OCI-LY7 (cell line): ENCODE data around the gene ACOT8. TPM values are rescaled to one million over a fixed set of nuclear protein-coding genes. Genes with fewer than 3 reads are reported as not detected.
A peak's percentile ranks its signal among the peaks of the same experiment; 100 is the strongest.

Source experiments
- BruUV-seq: library from RNA; stranded (reverse); fragments of 400-500 nt; replicated peaks from 2 replicates; lab custom pipeline; 2021; lab: Mats Ljungman, UMichigan
- CTCF ChIA-PET: fragments of 300-600 bp; sonication (Branson Sonifier 250); formaldehyde crosslinking; loops from one replicate; lab custom pipeline; 2022; ENCODE audit warnings: antibody characterized with exemption; ENCODE audit not compliant: unreplicated experiment; lab: Charles Lee
- POLR2A ChIA-PET: fragments of 300-600 bp; sonication (Branson Sonifier 250); formaldehyde crosslinking; loops from one replicate; lab custom pipeline; 2022; ENCODE audit warnings: antibody characterized with exemption; lab: Charles Lee
- DNase-seq: peaks from one replicate; pipeline ENCODE4 v3.0.0-alpha.2; 2015; ENCODE audit warnings: low spot score
- H2AFZ ChIP-seq: fragments of 200-600 bp; sonication (generic), shearing (Covaris generic); 2 replicates; pipeline ENCODE4 v1.6.1; 2014; ENCODE audit warnings: mild to moderate bottlenecking, antibody characterized with exemption, low read length, moderate library complexity
- H3K27ac ChIP-seq: fragments of 200-600 bp; sonication (generic); 2 replicates; pipeline ENCODE4 v1.5.1; 2014; ENCODE audit warnings: mixed run types, low read depth, mild to moderate bottlenecking, moderate library complexity, low read length, inconsistent platforms; ENCODE audit not compliant: poor library complexity, severe bottlenecking
- H3K36me3 ChIP-seq: fragments of 200-600 bp; sonication (generic); 2 replicates; pipeline ENCODE4 v1.6.1; 2014; ENCODE audit warnings: mild to moderate bottlenecking, antibody characterized with exemption, low read length, moderate library complexity, mixed read lengths; ENCODE audit not compliant: insufficient read depth
- H3K4me1 ChIP-seq: fragments of 200-600 bp; sonication (generic); 2 replicates; pipeline ENCODE4 v1.5.1; 2014; ENCODE audit warnings: mild to moderate bottlenecking, low read length; ENCODE audit not compliant: insufficient read depth, poor library complexity, severe bottlenecking
- H3K4me2 ChIP-seq: fragments of 200-600 bp; sonication (generic); 2 replicates; pipeline ENCODE4 v1.6.1; 2014; ENCODE audit warnings: mild to moderate bottlenecking, low read length
- H3K4me3 ChIP-seq: fragments of 200-600 bp; sonication (generic); 2 replicates; pipeline ENCODE4 v1.5.1; 2014; ENCODE audit warnings: mild to moderate bottlenecking, low read depth, low read length; ENCODE audit not compliant: poor library complexity, severe bottlenecking
- H3K79me2 ChIP-seq: fragments of 200-600 bp; sonication (generic); 2 replicates; pipeline ENCODE4 v1.6.1; 2016; ENCODE audit warnings: low read depth, mild to moderate bottlenecking, low read length, moderate library complexity, mixed read lengths; ENCODE audit not compliant: insufficient read depth
- H3K9me2 ChIP-seq: fragments of 200-600 bp; sonication (generic); 2 replicates; pipeline ENCODE4 v1.6.1; 2016; ENCODE audit warnings: mild to moderate bottlenecking, low read length, mixed read lengths; ENCODE audit not compliant: insufficient read depth
- H3K9me3 ChIP-seq: fragments of 200-600 bp; sonication (generic); 2 replicates; pipeline ENCODE4 v1.6.1; 2014; ENCODE audit warnings: mild to moderate bottlenecking, mixed run types, low read length, mixed read lengths
- H4K20me1 ChIP-seq: fragments of 200-600 bp; sonication (generic); 2 replicates; pipeline ENCODE4 v1.6.1; 2014; ENCODE audit warnings: mild to moderate bottlenecking, antibody characterized with exemption, low read length, moderate library complexity, mixed read lengths; ENCODE audit not compliant: insufficient read depth
- EZH2phosphoT487 ChIP-seq: fragments of 200-600 bp; sonication (generic); IDR thresholded peaks from 2 replicates; pipeline ENCODE4 v1.6.1; 2018; ENCODE audit warnings: low read depth, borderline replicate concordance, mild to moderate bottlenecking, mixed run types, antibody characterized with exemption, low read length, moderate library complexity, mixed read lengths
- intact Hi-C: fragments of 100-400 bp; cut with micrococcal nuclease; formaldehyde crosslinking; loops from one replicate; pipeline ENCODE4 v1.10.0; 2022; ENCODE audit not compliant: unreplicated experiment
- total RNA-seq, 2 experiments: library from RNA; depleted of rRNA in 1 of 2; stranded (reverse); fragments of >200 nt in 1 of 2; shearing (Covaris generic) in 1 of 2; gene quantifications; 2 replicates each; pipeline ENCODE4 v1.2.3, GENCODE V29; 2014 to 2022
- TF ChIP-seq, protein P1 (sequence below): fragments of 200-600 bp; sonication (generic); conservative IDR thresholded peaks from 2 replicates; pipeline ENCODE4 v1.5.1; 2014; ENCODE audit warnings: mild to moderate bottlenecking, antibody characterized with exemption, low read length, moderate library complexity, mixed read lengths

The ACOT8 gene
- total RNA-seq, 2 experiments from 2014 or later, result 28.2 to 37.1 TPM

DNA sequence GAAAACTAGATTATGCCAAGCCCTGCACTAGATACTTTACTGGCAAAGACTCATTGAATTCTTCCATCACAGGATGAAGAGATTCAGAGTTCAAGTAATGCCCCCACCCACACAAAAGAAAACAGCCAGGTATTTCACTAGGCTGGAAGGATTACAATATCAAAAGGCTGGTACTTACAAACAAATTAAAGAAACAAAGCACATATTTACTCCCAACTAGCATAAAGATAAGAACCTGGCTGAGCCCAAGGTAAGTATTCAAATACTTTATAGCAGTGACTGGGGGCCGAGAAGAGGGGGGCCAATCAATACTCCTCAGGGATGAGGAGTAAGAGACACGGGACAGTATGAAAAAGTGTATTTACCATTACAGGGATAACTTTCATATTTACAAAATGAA is 3.7 kb downstream of the ACOT8 start:
- Histone ChIP-seq H3K9me2 (no peaks in the 10 kb centered on the region), H3K36me3 (no peaks in the 10 kb centered on the region), H3K27ac (no peak overlapping the region), H3K4me2 (no peak overlapping the region), H3K79me2 (peaks cover 20% of the 10 kb centered on the region; the same call in 1 of the 2 replicates), H3K4me1 (peaks cover 14% of the 10 kb centered on the region), H4K20me1 (no peaks in the 10 kb centered on the region), H3K4me3 (no peak overlapping the region), H3K9me3 (no peaks in the 10 kb centered on the region), H2AFZ (no peak overlapping the region)
- ChIA-PET CTCF (no interaction called here), POLR2A (no interaction called here)
- no peak for DNase-seq
- BruUV-seq, result TSS peak; percentile 14
- intact Hi-C loops, result no loop called here
- TF ChIP-seq, protein P1, sequence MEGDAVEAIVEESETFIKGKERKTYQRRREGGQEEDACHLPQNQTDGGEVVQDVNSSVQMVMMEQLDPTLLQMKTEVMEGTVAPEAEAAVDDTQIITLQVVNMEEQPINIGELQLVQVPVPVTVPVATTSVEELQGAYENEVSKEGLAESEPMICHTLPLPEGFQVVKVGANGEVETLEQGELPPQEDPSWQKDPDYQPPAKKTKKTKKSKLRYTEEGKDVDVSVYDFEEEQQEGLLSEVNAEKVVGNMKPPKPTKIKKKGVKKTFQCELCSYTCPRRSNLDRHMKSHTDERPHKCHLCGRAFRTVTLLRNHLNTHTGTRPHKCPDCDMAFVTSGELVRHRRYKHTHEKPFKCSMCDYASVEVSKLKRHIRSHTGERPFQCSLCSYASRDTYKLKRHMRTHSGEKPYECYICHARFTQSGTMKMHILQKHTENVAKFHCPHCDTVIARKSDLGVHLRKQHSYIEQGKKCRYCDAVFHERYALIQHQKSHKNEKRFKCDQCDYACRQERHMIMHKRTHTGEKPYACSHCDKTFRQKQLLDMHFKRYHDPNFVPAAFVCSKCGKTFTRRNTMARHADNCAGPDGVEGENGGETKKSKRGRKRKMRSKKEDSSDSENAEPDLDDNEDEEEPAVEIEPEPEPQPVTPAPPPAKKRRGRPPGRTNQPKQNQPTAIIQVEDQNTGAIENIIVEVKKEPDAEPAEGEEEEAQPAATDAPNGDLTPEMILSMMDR, result no peak
- TF ChIP-seq EZH2phosphoT487, result no peak

DNA sequence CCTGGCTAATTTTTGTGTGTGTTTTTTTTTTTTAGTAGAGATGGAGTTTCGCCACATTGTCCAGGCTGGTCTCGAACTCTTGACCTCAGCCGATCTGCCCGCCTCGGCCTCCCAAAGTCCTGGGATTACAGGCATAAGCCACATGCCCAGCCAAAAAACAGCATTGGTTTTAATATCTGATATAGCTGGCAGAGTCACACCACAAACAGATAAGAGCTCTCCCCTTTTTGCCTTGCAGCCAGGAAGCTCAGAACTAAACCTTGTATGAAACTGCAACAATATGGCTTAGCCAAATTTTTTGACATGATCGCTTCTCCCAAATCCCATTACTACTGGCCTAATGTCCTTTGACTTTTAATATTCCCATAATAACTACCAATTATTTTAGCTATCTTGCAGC is 4.9 kb downstream of the ACOT8 start:
- Histone ChIP-seq H3K27ac (no peak overlapping the region), H3K4me2 (no peak overlapping the region), H4K20me1 (no peaks in the 10 kb centered on the region), H3K79me2 (peaks cover 14% of the 10 kb centered on the region; the same call in 1 of the 2 replicates), H2AFZ (no peak overlapping the region), H3K4me3 (no peak overlapping the region), H3K9me3 (no peaks in the 10 kb centered on the region), H3K36me3 (no peaks in the 10 kb centered on the region), H3K4me1 (peaks cover 9% of the 10 kb centered on the region), H3K9me2 (no peaks in the 10 kb centered on the region)
- intact Hi-C loops, result no loop called here
- ChIA-PET CTCF (no interaction called here), POLR2A (interaction anchor here (0.8 to 1.7 kb wide), 4 partner anchors 10 to 120 kb away, joined by 3 to 11 read pairs (median 4); partner anchors contain the start of gene ZNF335)
- no TSS peak for BruUV-seq
- no peak for DNase-seq
- TF ChIP-seq, protein P1, result no peak
- no peak for TF ChIP-seq EZH2phosphoT487

DNA sequence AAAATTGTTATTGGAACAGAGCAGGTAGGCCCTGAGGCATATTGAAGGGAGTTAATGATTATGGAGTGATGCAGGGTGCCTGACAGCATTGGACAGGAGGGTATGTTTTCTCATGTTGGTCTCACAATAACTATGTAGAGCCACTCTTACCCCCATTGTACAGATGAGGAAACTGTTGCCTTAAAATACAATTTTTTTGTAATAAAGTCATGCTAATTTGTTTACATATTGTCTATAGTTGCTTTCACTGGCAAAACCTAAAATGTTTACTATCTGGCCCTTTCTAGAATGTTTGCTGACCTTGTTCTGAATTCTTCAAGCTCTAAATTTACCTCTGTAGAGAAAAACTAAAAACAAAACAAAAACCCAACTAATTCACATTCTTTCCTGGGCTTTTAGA is 5.7 kb downstream of the ACOT8 start:
- ChIA-PET POLR2A (interaction anchor here (0.6 to 1.7 kb wide), 4 partner anchors 9 to 121 kb away, joined by 3 to 11 read pairs (median 3); partner anchors contain the start of gene ZNF335), CTCF (no interaction called here)
- H3K27ac ChIP-seq, result no peak overlapping the region
- no peak for TF ChIP-seq EZH2phosphoT487
- TF ChIP-seq, protein P1, result no peak
- H4K20me1 ChIP-seq, result no peaks in the 10 kb centered on the region
- BruUV-seq, result no TSS peak
- H3K4me3 ChIP-seq, result no peak overlapping the region
- no peak for DNase-seq
- peaks cover 8% of the 10 kb centered on the region for H3K4me1 ChIP-seq
- H3K9me2 ChIP-seq, result no peaks in the 10 kb centered on the region
- intact Hi-C loops, result no loop called here
- peaks cover 10% of the 10 kb centered on the region; the same call in 1 of the 2 replicates for H3K79me2 ChIP-seq
- H2AFZ ChIP-seq, result no peak overlapping the region
- no peaks in the 10 kb centered on the region for H3K9me3 ChIP-seq
- peaks cover under 1% of the 10 kb centered on the region; the same call in 1 of the 2 replicates for H3K36me3 ChIP-seq
- H3K4me2 ChIP-seq, result no peak overlapping the region
